K562 (cell line): ENCODE results near the gene NUP98. TPM values are rescaled to one million over a fixed set of nuclear protein-coding genes. Genes with fewer than 3 reads are reported as not detected.

Experiments used
- ASH1L ChIP-seq: fragments of 450-650 bp; IDR thresholded peaks from 2 replicates; pipeline ENCODE4 v1.6.1; 2018; ENCODE audit warnings: borderline replicate concordance, mild to moderate bottlenecking, low read depth; ENCODE audit not compliant: partially characterized antibody
- ATF7 ChIP-seq: fragments of 450-650 bp; IDR thresholded peaks from 2 replicates; pipeline ENCODE4 v1.7.1; 2014; ENCODE audit warnings: mild to moderate bottlenecking, moderate library complexity
- CHCHD3 ChIP-seq: fragments of 250-450 bp; sonication (Bioruptor Pico); IDR thresholded peaks from 2 replicates; pipeline ENCODE4 v2.1.2; 2022; ENCODE audit warnings: mild to moderate bottlenecking
- CREM ChIP-seq: IDR thresholded peaks from 2 replicates; pipeline ENCODE4 v1.6.1; 2014; ENCODE audit warnings: antibody characterized with exemption, low read depth
- DPF2 ChIP-seq: fragments of 450-650 bp; IDR thresholded peaks from 2 replicates; pipeline ENCODE4 v1.6.1; 2016
- E2F1 ChIP-seq: sonication (generic); formaldehyde crosslinking; IDR thresholded peaks from 2 replicates; pipeline ENCODE4 v1.8.1; 2023; ENCODE audit warnings: mild to moderate bottlenecking, missing genetic modification reagents, moderate library complexity
- FOSL1 ChIP-seq: fragments of 200-800 bp; sonication (Bioruptor generic); conservative IDR thresholded peaks from 2 replicates; pipeline ENCODE4 v1.6.1; 2016; ENCODE audit warnings: missing genetic modification characterization, missing compliant biosample characterization
- FOXP1 ChIP-seq: sonication (generic); formaldehyde crosslinking; IDR thresholded peaks from 2 replicates; pipeline ENCODE4 v1.8.0; 2022; ENCODE audit warnings: mild to moderate bottlenecking, missing genetic modification reagents
- FUS ChIP-seq: fragments of 200-400 bp; formaldehyde crosslinking; optimal IDR thresholded peaks from 2 replicates; pipeline ENCODE3; 2017; ENCODE audit warnings: low read depth, low read length
- KDM2B ChIP-seq: fragments of 250-450 bp; sonication (Bioruptor Pico); IDR thresholded peaks from 2 replicates; pipeline ENCODE4 v1.8.0; 2021; ENCODE audit warnings: mild to moderate bottlenecking, moderate library complexity
- MBD2 ChIP-seq: sonication (generic); IDR thresholded peaks from 2 replicates; pipeline ENCODE4 v1.6.1; 2016; ENCODE audit warnings: low read depth, borderline replicate concordance
- NFIC ChIP-seq: fragments of 450-650 bp; IDR thresholded peaks from 2 replicates; pipeline ENCODE4 v1.6.1; 2017; ENCODE audit warnings: mild to moderate bottlenecking, inconsistent platforms
- PHB ChIP-seq: fragments of 250-450 bp; sonication (Bioruptor Pico); IDR thresholded peaks from 2 replicates; pipeline ENCODE4 v1.5.0; 2021
- POLR2G ChIP-seq: fragments of 200-400 bp; formaldehyde crosslinking; IDR thresholded peaks from 2 replicates; pipeline ENCODE4 v1.6.1; 2017; ENCODE audit warnings: low read depth, mild to moderate bottlenecking, antibody characterized with exemption, low read length, moderate library complexity
- PRDM10 ChIP-seq: fragments of 450-650 bp; IDR thresholded peaks from 2 replicates; pipeline ENCODE4 v1.6.1; 2018; ENCODE audit not compliant: partially characterized antibody
- RBFOX2 ChIP-seq: fragments of 200-400 bp; formaldehyde crosslinking; IDR thresholded peaks from 2 replicates; pipeline ENCODE4 v1.6.1; 2017; ENCODE audit warnings: low read depth, mild to moderate bottlenecking, low read length, moderate library complexity
- RBM14 ChIP-seq: fragments of 200-400 bp; formaldehyde crosslinking; IDR thresholded peaks from 2 replicates; pipeline ENCODE4 v1.6.1; 2018; ENCODE audit warnings: low read depth, mild to moderate bottlenecking, low read length, moderate library complexity, borderline replicate concordance; ENCODE audit not compliant: insufficient read depth
- THAP12 ChIP-seq: fragments of 250-450 bp; sonication (Bioruptor Pico); IDR thresholded peaks from 2 replicates; pipeline ENCODE4 v1.9.0; 2021; ENCODE audit warnings: mild to moderate bottlenecking, inconsistent platforms
- TRIM28 ChIP-seq: fragments of 450-650 bp; IDR thresholded peaks from 2 replicates; pipeline ENCODE4 v1.6.1; 2017
- ZBTB1 ChIP-seq: sonication (generic); formaldehyde crosslinking; IDR thresholded peaks from 2 replicates; pipeline ENCODE4 v1.8.1; 2023; ENCODE audit warnings: missing genetic modification reagents, low read depth, mild to moderate bottlenecking, borderline replicate concordance
- ZNF232 ChIP-seq: sonication (generic); formaldehyde crosslinking; IDR thresholded peaks from 2 replicates; pipeline ENCODE4 v1.8.0; 2022; ENCODE audit warnings: mild to moderate bottlenecking, missing genetic modification reagents
- ZNF263 ChIP-seq: sonication (generic); formaldehyde crosslinking; IDR thresholded peaks from 2 replicates; pipeline ENCODE4 v1.8.0; 2022; ENCODE audit warnings: mild to moderate bottlenecking, missing genetic modification reagents, borderline replicate concordance
- polyA plus RNA-seq, 8 experiments: library from polyadenylated mRNA; depleted of rRNA in 4 of 8; stranded (reverse) in 5 of 8; unstranded in 3 of 8; fragments of >200 nt; fragmentation: Nextera tagmentation in 2 of 8; fragmentation: Illumina TruSeq in 1 of 8; extraction: Ambion mirVana in 2 of 8; extraction: Trizol in 1 of 8; gene quantifications; 2 replicates each; pipeline versions ENCODE4 v1.2.1 to v1.2.3, GENCODE V29; 2011 to 2014; ENCODE audit warnings: inconsistent platforms in 1 of 8, missing spikeins in 1 of 8
- total RNA-seq, 7 experiments: library from RNA; depleted of rRNA in 6 of 7; stranded (reverse); fragments of >200 nt in 6 of 7; fragmentation: Illumina TruSeq in 2 of 7; extraction: Trizol in 2 of 7; gene quantifications; 2 replicates each; pipeline versions ENCODE4 v1.2.1 to v1.2.3, GENCODE V29; 2011 to 2021; ENCODE audit warnings: low replicate concordance in 1 of 7

Gene NUP98
- total and polyA plus RNA-seq, 9 of the 15 experiments (the other 6 are each of a cell fraction or from before 2014, with no cell fraction given), result 45.1 to 196 (median 130) TPM

- TF ChIP-seq PRDM10, result peak; percentile 39
- 0 out of 2 replicates have a peak, but pooled peaks have one; percentile 13 for TF ChIP-seq E2F1 (CRISPR knock-in tag)
- TF ChIP-seq CHCHD3 (CRISPR knock-in tag), result no peak
- peak; percentile 51; the same call in 1 of the 2 replicates for TF ChIP-seq ZBTB1 (CRISPR knock-in tag)
- TF ChIP-seq DPF2, result no peak
- peak; percentile 89 for TF ChIP-seq ASH1L
- TF ChIP-seq ZNF263 (CRISPR knock-in tag), result peak; percentile 33; the same call in 1 of the 2 replicates
- TF ChIP-seq KDM2B (CRISPR knock-in tag), result peak; percentile 87; the same call in 1 of the 2 replicates
- TF ChIP-seq RBM14, result 0 out of 2 replicates have a peak, but pooled peaks have one; percentile 69
- peak; percentile 20; the same call in 1 of the 2 replicates for TF ChIP-seq TRIM28
- TF ChIP-seq NFIC, result peak; percentile 40
- peak; percentile 93 for TF ChIP-seq FOXP1 (CRISPR knock-in tag)
- TF ChIP-seq FOSL1 (tag), result peak; percentile 34; the same call in 1 of the 2 replicates
- peak; percentile 69; the same call in 1 of the 2 replicates for TF ChIP-seq ZNF232 (CRISPR knock-in tag)
- TF ChIP-seq PHB (CRISPR knock-in tag), result no peak
- peak; percentile 100 for TF ChIP-seq POLR2G
- peak; percentile 93 for TF ChIP-seq MBD2
- peak; percentile 92 for TF ChIP-seq THAP12 (CRISPR knock-in tag)
- TF ChIP-seq ATF7, result peak; percentile 99
- peak; percentile 99 for TF ChIP-seq RBFOX2
- peak; percentile 95 for TF ChIP-seq FUS
- peak; percentile 96 for TF ChIP-seq CREM
These were observed at the start of gene NUP98 (continued) for GRCh38 chr11:3797329-3798090.
